ENCODE results near the gene CFAP54.
A peak's percentile ranks its signal among the peaks of the same experiment; 100 is the strongest.

Gene CFAP54

DNA sequence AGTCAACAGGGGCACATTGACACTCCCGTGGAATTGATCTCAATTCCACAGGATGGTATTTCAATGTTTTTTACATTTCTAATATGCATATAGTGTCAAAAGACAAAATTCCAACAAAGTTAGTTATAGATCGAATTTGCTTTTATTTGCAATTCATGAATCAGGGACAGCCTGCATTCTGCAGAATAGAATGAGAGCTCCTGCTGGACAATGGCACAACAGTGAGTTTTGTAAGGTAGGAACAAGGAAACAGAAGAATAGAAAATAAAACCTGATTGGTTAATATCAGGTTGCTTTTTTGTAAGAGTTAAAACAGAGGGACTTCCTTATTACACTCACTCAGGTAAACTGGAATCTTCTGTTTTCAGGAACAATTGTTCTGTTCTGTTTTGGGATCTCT lies 384.8 kb downstream of the CFAP54 start:
- ATAC-seq (ENCODE audit: low read depth) (no peak), DNase-seq (ENCODE audit: low spot score) (no peak)
- TF ChIP-seq, protein P1, sequence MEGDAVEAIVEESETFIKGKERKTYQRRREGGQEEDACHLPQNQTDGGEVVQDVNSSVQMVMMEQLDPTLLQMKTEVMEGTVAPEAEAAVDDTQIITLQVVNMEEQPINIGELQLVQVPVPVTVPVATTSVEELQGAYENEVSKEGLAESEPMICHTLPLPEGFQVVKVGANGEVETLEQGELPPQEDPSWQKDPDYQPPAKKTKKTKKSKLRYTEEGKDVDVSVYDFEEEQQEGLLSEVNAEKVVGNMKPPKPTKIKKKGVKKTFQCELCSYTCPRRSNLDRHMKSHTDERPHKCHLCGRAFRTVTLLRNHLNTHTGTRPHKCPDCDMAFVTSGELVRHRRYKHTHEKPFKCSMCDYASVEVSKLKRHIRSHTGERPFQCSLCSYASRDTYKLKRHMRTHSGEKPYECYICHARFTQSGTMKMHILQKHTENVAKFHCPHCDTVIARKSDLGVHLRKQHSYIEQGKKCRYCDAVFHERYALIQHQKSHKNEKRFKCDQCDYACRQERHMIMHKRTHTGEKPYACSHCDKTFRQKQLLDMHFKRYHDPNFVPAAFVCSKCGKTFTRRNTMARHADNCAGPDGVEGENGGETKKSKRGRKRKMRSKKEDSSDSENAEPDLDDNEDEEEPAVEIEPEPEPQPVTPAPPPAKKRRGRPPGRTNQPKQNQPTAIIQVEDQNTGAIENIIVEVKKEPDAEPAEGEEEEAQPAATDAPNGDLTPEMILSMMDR (IDR thresholded peaks at IDR 0.05; ENCODE audit: poor library complexity, severe bottlenecking) = no peak
- no peaks in the 10 kb centered on the region for H3K9me3 ChIP-seq (ENCODE audit: severe bottlenecking)
- no peaks in the 10 kb centered on the region for H3K36me3 ChIP-seq (ENCODE audit: low read depth)
- H3K4me1 ChIP-seq (ENCODE audit: insufficient read depth, poor library complexity, severe bottlenecking) = no peaks in the 10 kb centered on the region
- H3K4me3 ChIP-seq (ENCODE audit: severe bottlenecking) = no peak overlapping the region
- no peaks in the 10 kb centered on the region for H3K27me3 ChIP-seq (ENCODE audit: insufficient read depth, poor library complexity, severe bottlenecking)
- no peak overlapping the region for H3K27ac ChIP-seq (ENCODE audit: poor library complexity, severe bottlenecking)

DNA sequence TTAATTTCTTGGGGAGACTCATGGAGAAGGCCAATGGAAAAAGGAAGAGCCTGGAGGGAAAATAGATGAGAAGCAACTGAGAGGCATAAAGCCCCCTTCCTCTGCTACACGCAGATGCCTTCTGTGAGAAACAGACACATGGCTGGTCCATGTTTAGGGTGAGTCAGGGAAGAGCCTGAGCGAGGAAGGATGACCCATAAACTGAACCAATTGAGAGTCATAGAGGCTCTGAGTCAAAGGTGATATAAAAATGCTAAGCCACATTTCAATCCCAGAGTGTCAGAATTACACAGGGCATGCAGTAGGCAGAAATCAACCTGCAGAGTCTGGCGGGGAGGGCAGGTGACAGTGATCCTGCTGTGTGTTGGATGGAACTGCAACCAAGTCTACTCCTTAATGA lies 387.6 kb downstream of the CFAP54 start:
- Histone ChIP-seq H3K4me1 (ENCODE audit: insufficient read depth, poor library complexity, severe bottlenecking) (no peaks in the 10 kb centered on the region), H3K9me3 (ENCODE audit: severe bottlenecking) (no peaks in the 10 kb centered on the region), H3K27me3 (ENCODE audit: insufficient read depth, poor library complexity, severe bottlenecking) (no peaks in the 10 kb centered on the region), H3K4me3 (ENCODE audit: severe bottlenecking) (no peak overlapping the region), H3K27ac (ENCODE audit: poor library complexity, severe bottlenecking) (no peak overlapping the region), H3K36me3 (ENCODE audit: low read depth) (no peaks in the 10 kb centered on the region)
- TF ChIP-seq, protein P1 (IDR thresholded peaks at IDR 0.05; ENCODE audit: poor library complexity, severe bottlenecking) = no peak
- ATAC-seq (ENCODE audit: low read depth) (peak; percentile 53; the same call in 2 of the 3 replicates), DNase-seq (ENCODE audit: low spot score) (no peak)

DNA sequence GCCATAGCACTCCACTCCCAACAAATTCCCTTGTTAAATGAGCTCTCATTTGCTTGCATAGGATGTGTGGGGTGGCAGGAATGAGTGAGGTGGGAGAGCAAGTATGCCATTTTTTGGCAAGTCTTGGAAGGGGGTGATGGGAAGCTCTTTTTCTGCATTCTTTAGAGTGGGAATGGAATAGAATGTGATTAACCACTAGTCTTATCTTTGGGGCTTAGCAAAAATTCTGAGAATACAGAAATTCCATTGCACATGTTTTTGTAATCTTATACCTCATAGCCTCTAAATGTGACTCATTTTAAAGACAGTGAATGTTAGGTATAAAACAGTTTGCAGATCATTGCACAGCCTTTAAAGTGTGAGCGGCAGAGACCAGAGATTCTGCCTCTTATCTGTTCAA lies 389.3 kb downstream of the CFAP54 start:
- no peak for DNase-seq (ENCODE audit: low spot score)
- peak; percentile 14; the same call in 1 of the 3 replicates for ATAC-seq (ENCODE audit: low read depth)

DNA sequence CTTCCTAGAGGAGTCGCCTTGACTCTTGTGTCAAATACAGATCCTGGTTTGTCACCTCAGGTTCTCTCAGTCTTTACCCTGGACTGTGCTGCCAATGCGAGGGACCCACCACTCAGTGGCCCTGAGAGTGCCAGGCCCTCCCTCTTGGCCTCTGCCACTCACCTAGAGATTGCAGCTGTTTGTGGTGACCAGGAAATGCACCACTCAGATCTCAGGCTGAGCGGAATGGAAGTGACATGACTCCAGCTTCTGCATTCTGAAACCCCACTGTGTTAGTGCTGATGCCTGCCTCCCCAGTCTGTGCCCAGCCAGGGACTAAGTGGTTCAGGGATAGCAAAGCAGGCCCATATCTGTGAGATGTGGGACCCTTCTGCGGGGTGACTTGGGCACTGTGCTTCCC lies 389.9 kb downstream of the CFAP54 start:
- H3K4me1 ChIP-seq (ENCODE audit: insufficient read depth, poor library complexity, severe bottlenecking) = no peaks in the 10 kb centered on the region
- DNase-seq (ENCODE audit: low spot score) (no peak), ATAC-seq (ENCODE audit: low read depth) (no peak)
- TF ChIP-seq, protein P1 (IDR thresholded peaks at IDR 0.05; ENCODE audit: poor library complexity, severe bottlenecking) = no peak
- H3K4me3 ChIP-seq (ENCODE audit: severe bottlenecking) = no peak overlapping the region
- H3K36me3 ChIP-seq (ENCODE audit: low read depth) = no peaks in the 10 kb centered on the region
- no peaks in the 10 kb centered on the region for H3K27me3 ChIP-seq (ENCODE audit: insufficient read depth, poor library complexity, severe bottlenecking)
- H3K9me3 ChIP-seq (ENCODE audit: severe bottlenecking) = no peaks in the 10 kb centered on the region
- no peak overlapping the region for H3K27ac ChIP-seq (ENCODE audit: poor library complexity, severe bottlenecking)

More for the DNA sequence above, 389.3 kb downstream of the CFAP54 start:
- no peaks in the 10 kb centered on the region for H3K4me1 ChIP-seq (ENCODE audit: insufficient read depth, poor library complexity, severe bottlenecking)
- TF ChIP-seq, protein P1 (IDR thresholded peaks at IDR 0.05; ENCODE audit: poor library complexity, severe bottlenecking) = no peak
- H3K9me3 ChIP-seq (ENCODE audit: severe bottlenecking) = no peaks in the 10 kb centered on the region
- H3K4me3 ChIP-seq (ENCODE audit: severe bottlenecking) = no peak overlapping the region
- no peak overlapping the region for H3K27ac ChIP-seq (ENCODE audit: poor library complexity, severe bottlenecking)
- no peaks in the 10 kb centered on the region for H3K36me3 ChIP-seq (ENCODE audit: low read depth)
- no peaks in the 10 kb centered on the region for H3K27me3 ChIP-seq (ENCODE audit: insufficient read depth, poor library complexity, severe bottlenecking)

DNA sequence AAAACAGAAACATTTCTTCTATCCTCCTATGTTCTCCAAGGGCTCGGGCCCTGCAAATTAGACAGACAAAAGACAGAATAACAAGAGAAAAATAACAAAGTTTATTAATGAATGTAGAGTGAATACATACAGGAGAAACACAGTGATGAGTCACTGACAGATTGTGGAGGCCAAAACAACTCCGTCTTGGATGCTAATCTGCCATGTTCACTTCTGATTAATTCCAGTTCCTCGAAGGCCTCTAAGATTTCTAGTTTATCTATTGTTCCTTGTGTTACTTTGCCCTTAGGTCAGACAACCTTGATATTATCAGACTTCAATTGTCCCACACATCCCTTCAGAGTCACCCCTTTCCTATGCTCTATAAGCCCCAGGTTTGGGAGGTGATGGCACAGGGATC lies 390.8 kb downstream of the CFAP54 start:
- H3K4me1 ChIP-seq (ENCODE audit: insufficient read depth, poor library complexity, severe bottlenecking) = no peaks in the 10 kb centered on the region
- TF ChIP-seq, protein P1 (IDR thresholded peaks at IDR 0.05; ENCODE audit: poor library complexity, severe bottlenecking) = no peak
- no peaks in the 10 kb centered on the region for H3K36me3 ChIP-seq (ENCODE audit: low read depth)
- no peak for ATAC-seq (ENCODE audit: low read depth)
- DNase-seq (ENCODE audit: low spot score) = no peak
- H3K27me3 ChIP-seq (ENCODE audit: insufficient read depth, poor library complexity, severe bottlenecking) = no peaks in the 10 kb centered on the region
- H3K27ac ChIP-seq (ENCODE audit: poor library complexity, severe bottlenecking) = no peak overlapping the region
- no peak overlapping the region for H3K4me3 ChIP-seq (ENCODE audit: severe bottlenecking)
- no peaks in the 10 kb centered on the region for H3K9me3 ChIP-seq (ENCODE audit: severe bottlenecking)
